DOHH2 (cell line): ENCODE results near the gene TM4SF4.

Experiments used
- H3F3A ChIP-seq: fragments of 200-600 bp; sonication (generic), shearing (Covaris generic); 2 replicates; pipeline ENCODE4 v1.6.0; 2016; ENCODE audit warnings: antibody characterized with exemption, mild to moderate bottlenecking; ENCODE audit not compliant: control insufficient read depth, insufficient read depth
- H3K27ac ChIP-seq: fragments of 200-600 bp; sonication (generic); 2 replicates; pipeline ENCODE4 v1.5.1; 2014; ENCODE audit warnings: low read depth, mild to moderate bottlenecking, low read length, moderate library complexity
- H3K27me3 ChIP-seq: fragments of 200-600 bp; sonication (generic); 2 replicates; pipeline ENCODE4 v1.6.1; 2014; ENCODE audit warnings: mild to moderate bottlenecking, low read length, mixed read lengths; ENCODE audit not compliant: control insufficient read depth
- H3K36me3 ChIP-seq: fragments of 200-600 bp; sonication (generic); 2 replicates; pipeline ENCODE4 v1.6.1; 2014; ENCODE audit warnings: mild to moderate bottlenecking, low read length, moderate library complexity, mixed read lengths; ENCODE audit not compliant: control insufficient read depth
- H3K4me1 ChIP-seq: fragments of 200-600 bp; sonication (generic); 2 replicates; pipeline ENCODE4 v1.6.1; 2014; ENCODE audit warnings: mild to moderate bottlenecking, low read length, mixed read lengths; ENCODE audit not compliant: control insufficient read depth
- H3K4me2 ChIP-seq: fragments of 200-600 bp; sonication (generic); 2 replicates; pipeline ENCODE4 v1.6.0; 2014; ENCODE audit warnings: mild to moderate bottlenecking, low read length, moderate library complexity
- H3K4me3 ChIP-seq: fragments of 200-600 bp; sonication (generic); 2 replicates; pipeline ENCODE4 v1.5.1; 2014; ENCODE audit warnings: mild to moderate bottlenecking, low read length, mixed read lengths
- H3K79me2 ChIP-seq: fragments of 200-600 bp; sonication (generic); 2 replicates; pipeline ENCODE4 v1.6.1; 2014; ENCODE audit warnings: mild to moderate bottlenecking, low read length, mixed read lengths; ENCODE audit not compliant: control insufficient read depth
- H3K9me2 ChIP-seq: fragments of 200-600 bp; sonication (generic); replicated peaks from 2 replicates; pipeline ENCODE4 v1.6.1; 2014; ENCODE audit warnings: mild to moderate bottlenecking, low read length, mixed read lengths; ENCODE audit not compliant: control insufficient read depth
- H3K9me3 ChIP-seq: fragments of 200-600 bp; sonication (generic); 2 replicates; pipeline ENCODE4 v1.6.1; 2014; ENCODE audit warnings: antibody characterized with exemption, low read length, mixed read lengths; ENCODE audit not compliant: control insufficient read depth, insufficient read depth
- H4K20me1 ChIP-seq: fragments of 200-600 bp; sonication (generic); 2 replicates; pipeline ENCODE4 v1.6.0; 2014; ENCODE audit warnings: low read depth, mild to moderate bottlenecking, antibody characterized with exemption, low read length, moderate library complexity; ENCODE audit not compliant: control insufficient read depth, insufficient read depth
- CTCF ChIP-seq: fragments of 200-600 bp; sonication (generic); IDR thresholded peaks from one replicate; pipeline ENCODE4 v1.5.1; 2014; ENCODE audit warnings: antibody characterized with exemption, mild to moderate bottlenecking, low read depth, low read length; ENCODE audit not compliant: poor library complexity, severe bottlenecking
- EZH2phosphoT487 ChIP-seq: fragments of 200-600 bp; sonication (generic); IDR thresholded peaks from 2 replicates; pipeline ENCODE4 v1.6.1; 2017; ENCODE audit warnings: borderline replicate concordance, mild to moderate bottlenecking, antibody characterized with exemption, low read length, moderate library complexity, mixed read lengths

Gene TM4SF4

GRCh38 chr3:149542375-149543312 lies 68.1 kb downstream of the TM4SF4 start:
- TF ChIP-seq CTCF: no peak
- no peak for TF ChIP-seq EZH2phosphoT487

GRCh38 chr3:149545049-149545448 lies 70.6 kb downstream of the TM4SF4 start:
- no peaks in the 10 kb centered on the region for H3K79me2 ChIP-seq
- no peaks in the 10 kb centered on the region for H4K20me1 ChIP-seq
- no peaks in the 10 kb centered on the region for H3F3A ChIP-seq
- TF ChIP-seq CTCF (no peak), EZH2phosphoT487 (no peak)
- H3K4me1 ChIP-seq: no peaks in the 10 kb centered on the region
- H3K27ac ChIP-seq: no peak overlapping the region
- no peaks in the 10 kb centered on the region for H3K9me3 ChIP-seq
- no peaks in the 10 kb centered on the region for H3K36me3 ChIP-seq
- H3K9me2 ChIP-seq: no peaks in the 10 kb centered on the region
- no peaks in the 10 kb centered on the region for H3K27me3 ChIP-seq
- H3K4me2 ChIP-seq: no peak overlapping the region
- H3K4me3 ChIP-seq: no peak overlapping the region

More at GRCh38 chr3:149542375-149543312, 68.1 kb downstream of the TM4SF4 start:
- H3K9me2 ChIP-seq: no peaks in the 10 kb centered on the region
- H3K4me1 ChIP-seq: no peaks in the 10 kb centered on the region
- H3K79me2 ChIP-seq: no peaks in the 10 kb centered on the region
- H3K27ac ChIP-seq: no peak overlapping the region
- H3K27me3 ChIP-seq: no peaks in the 10 kb centered on the region
- no peaks in the 10 kb centered on the region for H3K36me3 ChIP-seq
- H3K4me3 ChIP-seq: no peak overlapping the region
- no peaks in the 10 kb centered on the region for H4K20me1 ChIP-seq
- no peaks in the 10 kb centered on the region for H3K9me3 ChIP-seq
- H3K4me2 ChIP-seq: no peak overlapping the region
- H3F3A ChIP-seq: no peaks in the 10 kb centered on the region

GRCh38 chr3:149547413-149547812 lies 72.9 kb downstream of the TM4SF4 start:
- Histone ChIP-seq H3K4me1 (no peaks in the 10 kb centered on the region), H3K79me2 (no peaks in the 10 kb centered on the region), H3K27ac (no peak overlapping the region), H3F3A (no peaks in the 10 kb centered on the region), H3K9me2 (no peaks in the 10 kb centered on the region), H3K4me2 (no peak overlapping the region), H3K27me3 (no peaks in the 10 kb centered on the region), H4K20me1 (no peaks in the 10 kb centered on the region), H3K36me3 (no peaks in the 10 kb centered on the region), H3K4me3 (no peak overlapping the region), H3K9me3 (no peaks in the 10 kb centered on the region)
- no peak for TF ChIP-seq EZH2phosphoT487
- TF ChIP-seq CTCF: no peak
